Activated T-cell treated with anti-CD3 and anti-CD28 coated beads, Interleukin-2, amount 50 U/mL, for 4 hours (primary cell): ENCODE data around the gene RABGAP1. TPM values are rescaled to one million over a fixed set of nuclear protein-coding genes. Genes with fewer than 3 reads are reported as not detected.

Experiments used
- ATAC-seq, 2 donors: fragments of 200-7000 bp; cut with Tn5 transposase; one replicate each; pipeline ENCODE4 v1.10.0; 2021
- DNase-seq: peaks from one replicate; pipeline ENCODE4 v3.0.0-alpha.2; 2020
- H3K27me3 Mint-ChIP-seq: one replicate; pipeline ENCODE4 v1.8.0; 2021; ENCODE audit warnings: low read depth, mixed read lengths
- H3K36me3 Mint-ChIP-seq: one replicate; pipeline ENCODE4 v1.8.0; 2022; ENCODE audit warnings: mixed read lengths; ENCODE audit not compliant: insufficient read depth
- H3K4me1 Mint-ChIP-seq: one replicate; pipeline ENCODE4 v1.8.0; 2021; ENCODE audit warnings: low read depth, mixed read lengths
- H3K4me3 Mint-ChIP-seq: one replicate; pipeline ENCODE4 v1.8.0; 2021; ENCODE audit warnings: mild to moderate bottlenecking, moderate library complexity, mixed read lengths
- H3K9me3 Mint-ChIP-seq: one replicate; pipeline ENCODE4 v1.8.0; 2021; ENCODE audit warnings: mixed read lengths
- total RNA-seq, 3 donors: library from RNA; stranded (reverse); gene quantifications; one replicate each; pipeline ENCODE4 v1.2.1, GENCODE V29; 2021

The RABGAP1 gene
- total RNA-seq, 3 donors from 2014 or later = 14.3 to 17.1 (median 16.7) TPM

GRCh38 chr9:123102375-123103113 lies 161.7 kb downstream of the RABGAP1 start:
- ATAC-seq (no peak), DNase-seq (no peak)
- Mint-ChIP-seq H3K4me1 (no peaks in the 10 kb centered on the region), H3K9me3 (no peaks in the 10 kb centered on the region), H3K4me3 (no peak overlapping the region), H3K36me3 (peaks cover 23% of the 10 kb centered on the region), H3K27me3 (no peaks in the 10 kb centered on the region)

- DNase-seq (no peak), ATAC-seq (no peak)
- H3K36me3 Mint-ChIP-seq = peaks cover 20% of the 10 kb centered on the region
- H3K4me1 Mint-ChIP-seq = no peaks in the 10 kb centered on the region
- H3K27me3 Mint-ChIP-seq = no peaks in the 10 kb centered on the region
- H3K9me3 Mint-ChIP-seq = no peaks in the 10 kb centered on the region
- no peak overlapping the region for H3K4me3 Mint-ChIP-seq
Observed at GRCh38 chr9:123104807-123105206, 164.0 kb downstream of the RABGAP1 start.

- H3K9me3 Mint-ChIP-seq = no peaks in the 10 kb centered on the region
- H3K27me3 Mint-ChIP-seq = no peaks in the 10 kb centered on the region
- H3K4me3 Mint-ChIP-seq = no peak overlapping the region
- H3K4me1 Mint-ChIP-seq = no peaks in the 10 kb centered on the region
- DNase-seq (no peak), ATAC-seq (no peak)
- peaks cover 20% of the 10 kb centered on the region for H3K36me3 Mint-ChIP-seq
Observed at GRCh38 chr9:123105490-123105889, 164.7 kb downstream of the RABGAP1 start.

- ATAC-seq = no peak
- peaks cover 20% of the 10 kb centered on the region for H3K36me3 Mint-ChIP-seq
- H3K9me3 Mint-ChIP-seq = no peaks in the 10 kb centered on the region
- H3K27me3 Mint-ChIP-seq = no peaks in the 10 kb centered on the region
- DNase-seq = no peak
- H3K4me3 Mint-ChIP-seq = no peak overlapping the region
- peaks cover 16% of the 10 kb centered on the region for H3K4me1 Mint-ChIP-seq
Observed at GRCh38 chr9:123107639-123108285, 166.9 kb downstream of the RABGAP1 start.

- no peak for DNase-seq
- no peak for ATAC-seq
- H3K9me3 Mint-ChIP-seq = no peaks in the 10 kb centered on the region
- peaks cover 20% of the 10 kb centered on the region for H3K36me3 Mint-ChIP-seq
- peaks cover 16% of the 10 kb centered on the region for H3K4me1 Mint-ChIP-seq
- no peak overlapping the region for H3K4me3 Mint-ChIP-seq
- H3K27me3 Mint-ChIP-seq = no peaks in the 10 kb centered on the region
Observed at GRCh38 chr9:123108976-123109375, 168.2 kb downstream of the RABGAP1 start.

GRCh38 chr9:123109540-123110279 lies 168.9 kb downstream of the RABGAP1 start:
- Mint-ChIP-seq H3K36me3 (peaks cover 19% of the 10 kb centered on the region), H3K27me3 (no peaks in the 10 kb centered on the region), H3K4me1 (peaks cover 16% of the 10 kb centered on the region), H3K9me3 (no peaks in the 10 kb centered on the region), H3K4me3 (no peak overlapping the region)
- DNase-seq = no peak
- no peak for ATAC-seq

- no peak for DNase-seq
- Mint-ChIP-seq H3K9me3 (no peaks in the 10 kb centered on the region), H3K4me1 (peaks cover 16% of the 10 kb centered on the region), H3K27me3 (no peaks in the 10 kb centered on the region), H3K36me3 (peaks cover 19% of the 10 kb centered on the region), H3K4me3 (no peak overlapping the region)
- no peak for ATAC-seq
Observed at GRCh38 chr9:123111427-123112014, 170.7 kb downstream of the RABGAP1 start.

GRCh38 chr9:123112015-123112975 lies 171.5 kb downstream of the RABGAP1 start:
- peaks cover 16% of the 10 kb centered on the region for H3K4me1 Mint-ChIP-seq
- ATAC-seq (peak; percentile 42 to 58), DNase-seq (no peak)
- no peaks in the 10 kb centered on the region for H3K9me3 Mint-ChIP-seq
- H3K27me3 Mint-ChIP-seq = no peaks in the 10 kb centered on the region
- peaks cover 14% of the 10 kb centered on the region for H3K36me3 Mint-ChIP-seq
- H3K4me3 Mint-ChIP-seq = no peak overlapping the region

GRCh38 chr9:123113185-123113584 lies 172.4 kb downstream of the RABGAP1 start:
- H3K36me3 Mint-ChIP-seq = peaks cover 13% of the 10 kb centered on the region
- peaks cover 16% of the 10 kb centered on the region for H3K4me1 Mint-ChIP-seq
- DNase-seq = no peak
- no peak for ATAC-seq
- no peaks in the 10 kb centered on the region for H3K9me3 Mint-ChIP-seq
- H3K27me3 Mint-ChIP-seq = no peaks in the 10 kb centered on the region
- no peak overlapping the region for H3K4me3 Mint-ChIP-seq

GRCh38 chr9:123115146-123115913 lies 174.5 kb downstream of the RABGAP1 start:
- no peaks in the 10 kb centered on the region for H3K27me3 Mint-ChIP-seq
- no peak for DNase-seq
- no peaks in the 10 kb centered on the region for H3K9me3 Mint-ChIP-seq
- H3K36me3 Mint-ChIP-seq = peaks cover 8% of the 10 kb centered on the region
- H3K4me1 Mint-ChIP-seq = peaks cover 16% of the 10 kb centered on the region
- no peak for ATAC-seq
- H3K4me3 Mint-ChIP-seq = no peak overlapping the region

GRCh38 chr9:123116036-123116435 lies 175.2 kb downstream of the RABGAP1 start:
- DNase-seq = no peak
- no peak overlapping the region for H3K4me3 Mint-ChIP-seq
- no peak for ATAC-seq
- peaks cover 8% of the 10 kb centered on the region for H3K36me3 Mint-ChIP-seq
- no peaks in the 10 kb centered on the region for H3K27me3 Mint-ChIP-seq
- peaks cover 14% of the 10 kb centered on the region for H3K4me1 Mint-ChIP-seq
- H3K9me3 Mint-ChIP-seq = no peaks in the 10 kb centered on the region

GRCh38 chr9:123119566-123119965 lies 178.7 kb downstream of the RABGAP1 start:
- Mint-ChIP-seq H3K27me3 (no peaks in the 10 kb centered on the region), H3K4me3 (no peak overlapping the region), H3K9me3 (no peaks in the 10 kb centered on the region), H3K4me1 (no peaks in the 10 kb centered on the region), H3K36me3 (peaks cover 12% of the 10 kb centered on the region)
- DNase-seq (no peak), ATAC-seq (no peak)

- Mint-ChIP-seq H3K27me3 (no peaks in the 10 kb centered on the region), H3K36me3 (peaks cover 12% of the 10 kb centered on the region), H3K9me3 (no peaks in the 10 kb centered on the region), H3K4me3 (no peak overlapping the region), H3K4me1 (no peaks in the 10 kb centered on the region)
- DNase-seq (no peak), ATAC-seq (no peak)
Observed at GRCh38 chr9:123120131-123120530, 179.3 kb downstream of the RABGAP1 start.
